Keratinocyte (primary cell): ENCODE measurements around the gene SOWAHB.

Source experiments
- EZH2 ChIP-seq: IDR thresholded peaks from one replicate; pipeline ENCODE4 v1.6.1; 2012; ENCODE audit warnings: inconsistent platforms, mild to moderate bottlenecking, low read length, moderate library complexity
- TF ChIP-seq, protein P1 (sequence below), 3 experiments: IDR thresholded peaks in 1 of 3; conservative IDR thresholded peaks in 1 of 3; optimal IDR thresholded peaks in 1 of 3; 2 replicates in 2 of 3; 3 replicates in 1 of 3; pipeline versions ENCODE3 to v1.5.1; 2011; ENCODE audit warnings: low read length in 3 of 3, mild to moderate bottlenecking in 3 of 3, moderate library complexity in 2 of 3, control low read depth in 1 of 3, inconsistent platforms in 1 of 3; ENCODE audit not compliant: insufficient read depth in 2 of 3; ENCODE audit errors: extremely low read depth in 1 of 3

DNA sequence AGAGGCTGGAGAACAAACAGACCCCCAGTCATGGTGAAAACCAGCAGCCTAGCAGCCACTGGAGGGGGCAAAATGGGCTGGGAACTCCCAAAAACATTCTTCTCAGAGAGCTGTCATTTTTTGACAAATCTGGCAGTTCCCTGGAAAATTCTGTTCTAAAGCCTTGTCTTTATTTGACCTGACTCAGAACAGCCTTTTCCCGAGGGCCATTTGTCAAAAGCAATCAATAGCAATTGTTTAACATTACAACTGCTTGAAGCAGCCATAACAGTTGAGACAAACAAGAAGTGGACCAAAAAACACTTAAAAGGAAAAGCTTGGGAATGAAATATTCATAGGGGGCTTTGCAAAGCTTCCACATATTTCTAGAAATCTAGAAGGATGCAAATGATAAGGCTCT, 39.6 kb downstream of the SOWAHB start:
- TF ChIP-seq, protein P1, sequence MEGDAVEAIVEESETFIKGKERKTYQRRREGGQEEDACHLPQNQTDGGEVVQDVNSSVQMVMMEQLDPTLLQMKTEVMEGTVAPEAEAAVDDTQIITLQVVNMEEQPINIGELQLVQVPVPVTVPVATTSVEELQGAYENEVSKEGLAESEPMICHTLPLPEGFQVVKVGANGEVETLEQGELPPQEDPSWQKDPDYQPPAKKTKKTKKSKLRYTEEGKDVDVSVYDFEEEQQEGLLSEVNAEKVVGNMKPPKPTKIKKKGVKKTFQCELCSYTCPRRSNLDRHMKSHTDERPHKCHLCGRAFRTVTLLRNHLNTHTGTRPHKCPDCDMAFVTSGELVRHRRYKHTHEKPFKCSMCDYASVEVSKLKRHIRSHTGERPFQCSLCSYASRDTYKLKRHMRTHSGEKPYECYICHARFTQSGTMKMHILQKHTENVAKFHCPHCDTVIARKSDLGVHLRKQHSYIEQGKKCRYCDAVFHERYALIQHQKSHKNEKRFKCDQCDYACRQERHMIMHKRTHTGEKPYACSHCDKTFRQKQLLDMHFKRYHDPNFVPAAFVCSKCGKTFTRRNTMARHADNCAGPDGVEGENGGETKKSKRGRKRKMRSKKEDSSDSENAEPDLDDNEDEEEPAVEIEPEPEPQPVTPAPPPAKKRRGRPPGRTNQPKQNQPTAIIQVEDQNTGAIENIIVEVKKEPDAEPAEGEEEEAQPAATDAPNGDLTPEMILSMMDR (optimal IDR thresholded peaks at IDR 0.05 in 1 of 3, IDR thresholded peaks at IDR 0.05 in 1 of 3, conservative IDR thresholded peaks at IDR 0.05 in 1 of 3; ENCODE audit: extremely low read depth in 1 of 3, insufficient read depth in 2 of 3, low read length in 3 of 3), result no peak
- no peak for TF ChIP-seq EZH2
